Limb (tissue), 2 donors: ENCODE results near the gene TP53INP2.
"Not testable (repeated sequence)": the region's sequence is repeated elsewhere in the genome, so short reads cannot be mapped to it uniquely, and the experiment has no call there.

Experiments used
- DNase-seq, 2 donors: peaks; one replicate each; pipeline ENCODE4 v3.0.0-alpha.2; 2016; ENCODE audit errors: extremely low spot score in 2 of 2

Gene TP53INP2

GRCh38 chr20:34704177-34705007 lies at the start of gene TP53INP2:
Gene TP53INP2 (plus strand): TSS chr20:34704344. CDS start chr20:34708740, 4,396 bp downstream.
- peak; percentile 85 to 95 for DNase-seq

- DNase-seq, result not testable (repeated sequence)
These were observed 45.5 kb upstream of the TP53INP2 start for GRCh38 chr20:34658654-34659053.

DNA sequence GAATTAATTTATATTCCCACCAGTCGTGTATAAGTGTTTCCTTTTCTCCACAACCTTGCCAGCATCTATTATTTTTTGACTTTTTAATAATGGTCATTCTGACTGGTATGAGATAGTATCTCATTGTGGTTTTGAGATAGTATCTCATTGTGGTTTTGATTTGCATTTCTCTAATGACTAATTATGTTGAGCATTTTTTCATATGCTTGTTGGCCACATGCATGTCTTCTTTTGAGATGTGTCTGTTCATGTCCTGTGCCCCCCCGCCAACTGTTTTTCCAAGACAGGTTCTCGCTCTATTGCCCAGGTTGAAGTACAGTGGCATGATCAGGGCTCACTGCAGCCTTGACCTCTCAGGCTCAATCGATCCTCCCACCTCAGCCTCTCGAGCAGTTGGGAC lies 42.3 kb upstream of the TP53INP2 start:
- DNase-seq, result not testable (repeated sequence)

DNA sequence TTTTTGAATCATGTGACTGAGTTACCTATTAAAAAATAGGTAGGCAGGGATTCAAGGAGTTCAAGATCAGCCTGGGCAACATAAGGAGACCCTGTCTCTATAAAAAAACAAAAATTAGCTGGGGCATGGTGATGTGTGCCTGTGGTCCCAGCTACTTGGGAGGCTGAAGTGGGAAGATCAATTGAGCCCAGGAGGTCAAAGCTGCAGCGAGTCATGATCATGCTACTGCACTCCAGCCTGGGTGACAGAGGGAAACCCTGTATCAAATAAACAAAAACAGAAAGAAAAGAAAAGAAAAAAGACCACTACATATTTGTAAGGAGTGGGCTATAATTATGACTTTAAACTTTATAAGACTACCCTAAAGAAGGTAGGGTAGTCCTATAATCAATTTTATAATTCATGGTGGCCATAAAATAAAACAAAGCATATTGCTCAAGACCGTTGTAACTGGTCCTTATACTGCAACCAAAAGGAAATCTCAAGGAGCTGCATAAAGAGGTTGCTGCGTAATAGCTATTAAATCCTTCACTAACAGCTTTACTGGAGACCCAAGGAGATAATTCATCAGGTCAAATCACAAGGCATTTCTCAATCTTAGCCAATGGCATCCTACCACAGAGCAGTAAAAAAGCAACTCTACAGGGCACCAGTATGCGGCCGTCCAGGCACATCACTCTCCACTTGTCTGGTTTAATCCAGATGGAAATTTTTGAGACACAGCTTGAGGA lies 40.8 kb upstream of the TP53INP2 start:
- DNase-seq, result no peak

DNA sequence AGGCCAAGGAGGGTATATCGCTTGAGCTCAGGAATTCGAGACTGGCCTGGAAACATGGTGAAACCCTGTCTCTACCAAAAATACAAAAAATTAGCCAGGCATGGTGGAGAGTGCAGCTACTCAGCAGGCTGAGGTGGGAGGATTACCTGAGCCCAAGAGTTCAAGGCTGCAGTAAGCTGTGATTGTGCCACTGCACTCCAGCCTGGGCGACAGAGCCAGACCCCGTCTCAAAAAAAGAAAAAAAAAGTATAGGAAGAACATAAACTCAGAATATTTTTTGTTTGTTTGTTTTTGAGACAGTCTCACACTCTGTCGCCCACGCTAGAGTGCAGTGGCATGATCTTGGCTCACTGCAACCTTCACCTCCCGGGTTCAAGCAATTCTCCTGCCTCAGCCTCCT lies 39.4 kb upstream of the TP53INP2 start:
- DNase-seq, result not testable (repeated sequence)

- no peak for DNase-seq
These were observed 35.0 kb upstream of the TP53INP2 start for GRCh38 chr20:34669094-34669493.

GRCh38 chr20:34673412-34673811 lies 30.7 kb upstream of the TP53INP2 start:
- DNase-seq, result no peak

DNA sequence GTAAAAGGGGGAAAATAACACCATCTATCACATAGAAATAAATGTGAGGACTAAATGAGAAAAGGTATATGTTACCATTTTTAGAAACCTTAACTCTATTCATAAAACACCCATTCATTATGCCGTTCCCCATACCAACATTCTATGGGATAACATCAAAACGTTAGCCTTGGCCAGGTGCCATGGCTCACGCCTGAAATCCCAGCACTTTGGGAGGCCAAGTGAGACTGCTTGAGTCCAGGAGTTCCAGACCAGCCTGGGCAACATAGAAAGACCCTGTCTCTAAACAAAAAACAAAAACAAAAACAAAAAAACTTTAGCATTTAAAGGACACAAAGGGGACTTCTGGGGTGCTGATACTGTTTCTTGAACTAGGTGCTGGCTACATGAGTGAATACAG lies 28.6 kb upstream of the TP53INP2 start:
- DNase-seq, result no peak

GRCh38 chr20:34675993-34676641 lies 28.0 kb upstream of the TP53INP2 start:
- no peak for DNase-seq

DNA sequence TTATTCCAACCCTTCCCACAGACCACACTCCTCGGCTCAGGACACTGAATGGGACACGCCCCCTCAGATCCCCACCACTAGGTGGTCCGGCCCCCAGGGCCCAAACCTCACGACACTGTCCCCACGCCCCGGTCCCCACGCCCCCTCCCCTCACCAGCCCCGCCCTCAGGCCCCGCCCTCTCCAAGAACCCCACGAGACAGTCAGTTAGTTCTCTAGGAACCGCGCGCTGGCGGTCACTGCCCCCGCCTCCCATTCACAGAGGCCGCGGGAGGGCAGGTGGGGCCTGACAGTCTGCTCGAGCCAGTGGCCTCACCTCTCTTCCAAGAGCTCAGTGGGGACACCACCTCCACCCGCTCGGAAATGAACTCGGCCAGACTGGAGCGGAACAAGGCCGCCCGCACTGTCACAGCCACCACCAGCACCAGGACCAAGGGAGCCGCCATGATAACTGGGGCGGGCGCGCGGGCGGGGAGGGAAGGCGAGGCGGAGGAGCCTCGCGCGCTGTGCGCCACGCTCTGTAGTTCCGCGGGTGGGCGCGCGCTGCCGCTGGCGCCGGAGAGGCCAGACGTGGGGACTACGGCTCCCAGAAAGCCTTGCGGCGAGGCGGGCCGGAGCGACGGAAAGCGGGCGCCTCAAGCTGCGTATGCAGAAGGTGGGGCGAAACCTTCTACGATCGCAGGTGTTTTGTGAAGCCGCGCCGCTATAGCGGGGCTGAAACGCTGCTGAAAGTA lies 27.3 kb upstream of the TP53INP2 start, which contains the start of gene PIGU:
TSS of gene PIGU (minus strand) at position 451 of the 732 bp plus-strand sequence. CDS start at position 444, 7 bp downstream.
- DNase-seq, result peak; percentile 96 to 97

GRCh38 chr20:34680586-34681175 lies 23.5 kb upstream of the TP53INP2 start:
- no peak for DNase-seq

DNA sequence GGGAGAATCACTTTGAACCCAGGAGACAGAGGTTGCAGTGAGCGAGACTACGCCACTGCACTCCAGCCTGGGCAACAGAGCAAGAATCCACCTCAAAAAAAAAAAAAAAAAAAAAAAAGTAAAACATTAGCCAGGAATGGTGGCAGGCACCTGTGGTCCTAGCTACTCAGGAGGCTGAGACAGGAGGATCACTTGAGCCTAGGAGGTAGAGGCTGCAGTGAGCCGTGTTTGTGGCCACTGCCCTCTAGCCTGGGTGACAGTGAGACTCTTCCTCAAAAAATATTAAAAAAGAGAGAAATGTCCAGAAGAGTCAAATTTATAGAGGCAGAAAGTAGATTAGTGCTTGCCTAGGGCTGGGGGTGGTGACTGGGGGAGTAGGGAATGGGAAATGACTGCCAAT lies 20.5 kb upstream of the TP53INP2 start:
- DNase-seq, result no peak

- DNase-seq, result no peak
These were observed 14.7 kb upstream of the TP53INP2 start for GRCh38 chr20:34689486-34689885.

DNA sequence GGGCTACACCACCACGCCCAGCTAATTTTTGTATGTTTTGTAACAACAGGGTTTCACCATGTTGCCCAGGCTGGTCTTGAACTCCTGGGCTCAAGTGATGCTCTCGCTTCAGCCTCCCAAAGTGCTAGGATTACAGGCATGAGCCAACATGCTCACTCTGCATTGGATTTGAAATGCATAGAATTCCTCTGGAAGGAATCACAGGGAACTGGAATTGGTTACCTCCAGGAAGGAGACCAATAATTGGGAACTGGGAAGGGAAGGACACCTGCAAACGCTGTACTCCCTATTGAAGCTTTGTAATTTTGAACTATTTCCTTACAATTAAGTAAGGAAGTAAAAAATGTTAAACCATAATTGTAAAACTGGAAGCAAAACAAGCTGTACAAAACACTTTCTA lies 12.3 kb upstream of the TP53INP2 start:
- DNase-seq, result no peak

DNA sequence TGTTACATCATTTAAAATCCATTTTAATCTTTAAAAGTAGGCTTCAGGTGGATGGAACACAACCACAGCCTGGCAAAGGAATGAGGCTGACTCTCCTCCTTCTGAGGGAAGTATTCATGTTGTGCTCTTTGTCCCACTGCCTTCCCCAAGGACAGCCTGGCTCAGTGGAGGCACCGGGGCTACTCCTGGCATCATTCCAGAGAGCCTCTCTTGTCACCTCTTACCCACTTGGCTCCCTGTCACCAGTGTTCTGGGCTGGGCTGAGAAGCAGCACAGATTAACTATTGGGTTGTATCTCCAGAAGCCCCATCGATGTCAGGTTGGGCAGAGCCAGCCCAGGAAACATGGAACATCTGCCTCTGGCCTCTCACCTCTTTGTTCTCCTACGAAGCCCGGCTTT lies 10.7 kb upstream of the TP53INP2 start:
- no peak for DNase-seq

- DNase-seq, result no peak
These were observed 2.6 kb upstream of the TP53INP2 start for GRCh38 chr20:34701405-34702085.

GRCh38 chr20:34703061-34703423 lies 1.1 kb upstream of the TP53INP2 start:
- DNase-seq, result no peak

DNA sequence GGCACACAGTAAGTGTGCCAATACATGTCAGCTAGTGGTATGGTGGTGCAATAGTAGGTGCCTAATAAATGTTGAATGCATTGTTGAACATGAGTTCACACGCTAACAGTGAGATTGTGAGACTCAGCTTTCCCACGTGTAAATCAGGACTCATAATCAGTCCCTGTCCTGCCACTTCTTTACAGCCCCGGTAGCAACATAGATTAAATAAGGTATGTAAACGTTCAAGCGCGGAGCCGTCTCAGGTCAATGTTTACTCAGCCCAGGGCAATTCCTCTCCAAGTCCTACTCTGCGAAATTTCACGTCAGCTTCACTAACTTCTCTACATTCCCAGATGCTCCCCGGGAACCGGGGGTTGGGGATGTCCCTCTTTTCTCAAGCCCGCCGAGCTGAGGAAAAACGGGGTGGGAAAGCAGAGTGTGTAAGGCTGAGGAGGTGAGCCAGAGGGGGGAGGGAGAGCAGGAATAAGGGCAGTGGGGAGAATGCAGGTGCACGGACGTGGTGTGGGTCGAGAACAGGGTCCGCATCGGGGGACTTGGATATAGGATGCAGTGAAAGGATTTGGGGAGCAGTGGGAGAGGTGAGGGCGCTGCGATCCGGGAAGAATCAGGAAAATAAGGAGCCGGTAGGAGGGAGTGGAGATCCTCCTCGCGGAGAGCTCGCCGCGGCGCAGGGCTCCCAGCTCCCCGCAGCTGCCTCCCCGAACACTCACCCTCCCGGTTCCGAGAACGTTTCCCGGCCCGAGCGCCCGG lies 544 bp upstream of the TP53INP2 start:
- peak in 1 of 2 donors; percentile 6 for DNase-seq

DNA sequence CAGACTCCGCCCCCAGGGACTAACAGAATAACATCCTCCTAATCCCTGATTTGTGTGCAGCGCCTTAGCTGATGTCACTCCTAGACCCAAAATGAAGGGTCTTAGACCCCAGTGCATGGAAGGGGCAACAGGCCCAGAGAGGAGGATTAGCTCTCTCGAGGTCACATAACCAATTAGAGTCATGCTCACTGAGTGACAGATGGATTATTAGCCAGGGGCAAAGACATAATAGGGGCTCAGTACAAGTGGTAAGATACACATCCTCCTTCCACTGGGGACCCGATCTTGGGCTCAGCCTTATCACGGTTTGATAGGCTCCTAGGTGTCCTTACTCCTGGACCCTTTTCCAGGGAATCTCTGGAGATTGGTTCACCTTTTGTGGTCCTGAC lies 858 bp downstream of the TP53INP2 start:
- DNase-seq, result no peak
